ENCODE data around the gene INHBA.

DNA sequence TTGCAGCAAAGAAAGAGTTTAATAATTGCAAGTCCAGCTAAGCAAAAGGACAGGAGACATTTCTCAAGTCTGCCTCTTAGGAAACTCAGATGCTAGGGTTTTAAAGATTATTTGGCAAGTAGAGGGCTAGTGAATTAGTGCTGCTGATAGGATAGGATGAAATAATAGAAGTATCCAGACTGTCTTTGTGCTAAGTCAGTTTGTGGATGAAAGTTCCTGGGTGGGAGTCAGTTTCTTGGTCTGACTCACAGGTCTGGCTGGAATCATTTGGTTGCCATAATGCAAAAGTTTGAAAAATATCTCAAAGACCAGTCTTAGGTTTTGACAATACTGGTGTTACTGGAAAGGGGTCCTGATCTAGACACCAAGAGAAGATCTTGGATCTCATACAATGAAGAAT, 42.6 kb upstream of the INHBA start:
- TF ChIP-seq CTCF (IDR thresholded peaks at IDR 0.05; ENCODE audit: low read length) (no peak), EZH2 (optimal IDR thresholded peaks at IDR 0.05; ENCODE audit: low read depth, low read length) (no peak)
